ENCODE data around the gene FKBP1C.

DNA sequence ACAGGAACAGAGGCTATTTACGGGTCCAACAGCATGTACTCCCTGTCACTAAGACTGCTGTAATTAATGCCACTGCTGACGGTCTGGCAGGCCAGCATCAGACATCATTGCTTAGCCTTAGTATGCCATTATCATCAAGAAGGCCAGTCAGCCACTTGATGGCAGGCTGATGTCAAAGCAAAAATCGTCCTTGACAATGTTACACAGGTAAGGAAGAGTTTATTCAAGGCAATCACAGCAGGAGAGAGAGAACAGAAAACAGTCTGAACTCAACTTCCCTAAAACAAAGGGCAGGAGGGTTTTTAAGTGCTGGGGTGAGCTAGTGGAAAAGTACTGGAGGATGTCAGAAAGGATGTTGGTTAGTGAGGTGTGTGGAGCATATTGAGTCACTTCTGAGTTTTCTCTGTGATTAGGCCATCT lies 25.1 kb downstream of the FKBP1C start:
- TF ChIP-seq FOSL1 (IDR thresholded peaks at IDR 0.05; ENCODE audit: insufficient read depth, low read depth, low read length) (no peak), EZH2 (IDR thresholded peaks at IDR 0.05; ENCODE audit: low read depth, low read length, severe bottlenecking) (no peak)

Measured in H1 (cell line).